GM13977 (cell line): ENCODE results near the gene CASQ1.

Source experiments
- DNase-seq: peaks from one replicate; pipeline ENCODE4 v3.0.0; 2012; ENCODE audit warnings: low spot score
- in situ Hi-C: fragments of 300-500 bp; cut with MboI; formaldehyde crosslinking; loops from one replicate; pipeline ENCODE4 v1.12.0; 2022; ENCODE audit warnings: low sequenced_read_pairs, low pct_unique_long_range_greater_than_20kb, mixed read lengths, inconsistent platforms; ENCODE audit not compliant: unreplicated experiment
- TF ChIP-seq, protein P1 (sequence below): IDR thresholded peaks from 2 replicates; pipeline ENCODE4 v1.5.1; 2012; ENCODE audit warnings: mild to moderate bottlenecking, control low read depth; ENCODE audit not compliant: insufficient read depth; ENCODE audit errors: extremely low read depth, missing control alignments

CASQ1 gene

DNA sequence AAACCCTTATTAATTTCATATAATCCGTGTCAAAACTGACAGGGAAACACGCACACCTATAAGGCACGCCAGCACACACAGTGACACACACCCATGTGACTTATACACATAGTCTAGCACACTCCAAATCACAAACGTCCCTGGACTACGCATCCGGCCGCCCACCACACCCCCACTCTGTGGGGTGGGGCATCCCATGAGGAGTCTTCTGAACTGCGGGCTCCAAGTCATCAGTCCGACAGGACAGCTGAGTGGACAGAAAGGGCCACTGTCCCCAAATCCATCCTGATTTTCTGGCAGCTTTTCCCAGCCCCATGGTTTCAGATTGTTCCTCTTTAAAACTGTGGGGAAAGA is 15.6 kb downstream of the CASQ1 start:
- DNase-seq, result peak; percentile 65
- TF ChIP-seq, protein P1, sequence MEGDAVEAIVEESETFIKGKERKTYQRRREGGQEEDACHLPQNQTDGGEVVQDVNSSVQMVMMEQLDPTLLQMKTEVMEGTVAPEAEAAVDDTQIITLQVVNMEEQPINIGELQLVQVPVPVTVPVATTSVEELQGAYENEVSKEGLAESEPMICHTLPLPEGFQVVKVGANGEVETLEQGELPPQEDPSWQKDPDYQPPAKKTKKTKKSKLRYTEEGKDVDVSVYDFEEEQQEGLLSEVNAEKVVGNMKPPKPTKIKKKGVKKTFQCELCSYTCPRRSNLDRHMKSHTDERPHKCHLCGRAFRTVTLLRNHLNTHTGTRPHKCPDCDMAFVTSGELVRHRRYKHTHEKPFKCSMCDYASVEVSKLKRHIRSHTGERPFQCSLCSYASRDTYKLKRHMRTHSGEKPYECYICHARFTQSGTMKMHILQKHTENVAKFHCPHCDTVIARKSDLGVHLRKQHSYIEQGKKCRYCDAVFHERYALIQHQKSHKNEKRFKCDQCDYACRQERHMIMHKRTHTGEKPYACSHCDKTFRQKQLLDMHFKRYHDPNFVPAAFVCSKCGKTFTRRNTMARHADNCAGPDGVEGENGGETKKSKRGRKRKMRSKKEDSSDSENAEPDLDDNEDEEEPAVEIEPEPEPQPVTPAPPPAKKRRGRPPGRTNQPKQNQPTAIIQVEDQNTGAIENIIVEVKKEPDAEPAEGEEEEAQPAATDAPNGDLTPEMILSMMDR, result no peak
- in situ Hi-C loops, result no loop called here

DNA sequence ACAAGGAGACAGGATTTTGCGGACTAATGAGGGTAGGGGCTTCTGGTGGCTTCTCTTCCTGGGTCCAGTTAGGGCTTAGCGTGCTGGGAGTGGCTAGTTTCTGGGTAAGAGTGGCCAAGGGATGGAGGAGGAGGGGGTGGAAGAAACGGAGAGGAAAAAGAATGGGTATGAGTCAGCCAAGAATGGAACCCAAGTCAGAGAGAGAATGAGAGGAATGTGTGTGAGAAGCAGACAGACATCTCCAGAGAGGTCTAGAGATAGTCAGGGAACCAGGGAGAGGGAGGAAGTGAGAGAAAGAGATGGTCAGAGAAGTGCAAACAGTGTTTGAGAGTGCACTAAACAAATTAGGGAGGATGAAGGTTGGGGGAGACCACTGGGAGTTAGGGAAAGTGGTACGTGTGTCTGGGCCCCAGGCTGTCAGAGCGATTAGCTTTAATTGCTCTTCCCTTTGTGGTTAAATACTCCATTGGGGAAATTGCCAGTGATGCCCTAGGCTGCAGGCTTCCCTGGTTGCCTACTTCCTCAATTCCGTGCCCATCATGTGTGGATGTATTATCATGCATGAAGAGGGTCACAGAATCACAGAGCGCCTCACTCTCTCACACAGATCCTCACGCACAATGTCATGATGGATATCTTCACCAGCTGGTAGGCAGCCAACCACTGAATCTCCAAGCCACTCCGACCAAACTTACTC is 16.2 kb downstream of the CASQ1 start:
- DNase-seq, result peak; percentile 44
- in situ Hi-C loops, result no loop called here
- TF ChIP-seq, protein P1, result no peak

DNA sequence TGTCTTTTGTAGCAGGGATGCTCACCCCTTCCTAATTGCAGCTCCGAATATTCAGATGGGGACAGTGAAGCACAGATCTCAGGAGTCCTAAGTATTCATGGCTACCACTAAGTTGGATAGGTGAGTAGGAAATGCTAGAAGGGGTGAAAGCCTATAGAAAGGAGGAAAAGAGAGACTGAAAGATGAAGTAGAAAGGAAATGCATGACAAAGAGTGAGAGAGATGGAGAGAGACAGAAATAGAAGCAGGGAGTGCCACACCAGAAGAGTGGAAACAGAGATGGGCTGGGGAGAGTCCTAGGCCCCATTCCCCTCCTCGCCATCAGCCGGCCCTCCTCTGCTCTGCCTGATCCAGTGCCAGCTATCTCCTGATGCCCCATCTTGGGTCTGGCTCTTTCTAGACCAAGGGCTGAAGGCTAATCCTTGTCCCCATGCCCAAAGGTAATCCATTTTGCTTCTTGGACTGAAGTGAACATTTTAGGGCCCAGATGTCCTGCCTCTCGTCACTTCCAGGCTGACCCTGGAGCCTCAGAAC is 16.8 kb downstream of the CASQ1 start:
- DNase-seq, result no peak
- in situ Hi-C loops, result no loop called here
- TF ChIP-seq, protein P1, result no peak

GRCh38 chr1:160207771-160208556 is 17.6 kb downstream of the CASQ1 start:
- in situ Hi-C loops, result no loop called here
- TF ChIP-seq, protein P1, result no peak
- DNase-seq, result no peak

DNA sequence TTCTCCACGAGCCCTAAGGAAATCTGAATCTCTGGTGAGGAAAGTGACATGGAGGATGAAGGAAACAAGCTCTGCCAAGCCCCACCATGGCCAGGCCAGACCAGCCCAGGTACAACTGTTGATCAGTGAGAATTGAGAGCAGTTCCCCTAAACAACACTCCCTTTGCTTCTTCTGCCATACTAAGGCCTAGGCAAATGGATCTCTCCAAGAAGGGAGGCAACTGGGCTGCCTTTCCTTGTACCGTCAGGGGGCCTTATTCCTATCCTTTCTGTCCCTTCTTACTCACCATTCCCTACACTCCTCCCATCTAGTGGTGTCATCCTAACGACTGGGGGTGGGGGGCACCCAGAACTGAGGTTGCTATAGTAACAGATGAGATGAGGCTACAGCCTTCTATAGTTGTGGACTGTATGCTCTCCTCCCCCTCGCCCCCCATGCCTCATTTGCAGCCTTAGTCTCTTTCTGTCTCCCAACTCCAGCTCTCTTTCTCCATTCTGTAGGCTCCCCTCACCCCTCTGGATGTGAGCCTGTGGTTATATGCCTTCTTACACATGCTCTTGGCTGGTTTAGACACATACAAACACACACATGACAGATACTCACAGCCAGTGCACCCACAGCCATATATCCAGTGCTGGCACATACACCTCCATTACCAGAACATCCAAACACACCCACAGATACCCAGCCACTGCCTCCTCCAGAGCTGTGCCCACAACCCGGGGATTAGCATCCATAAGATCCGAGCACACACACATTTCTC is 18.4 kb downstream of the CASQ1 start:
- in situ Hi-C loops, result no loop called here
- DNase-seq, result no peak
- TF ChIP-seq, protein P1, result no peak

- in situ Hi-C loops, result no loop called here
- no peak for DNase-seq
- TF ChIP-seq, protein P1, result no peak
These were observed 19.1 kb downstream of the CASQ1 start for GRCh38 chr1:160209321-160210046.
